ENCODE data around the gene HDAC1. TPM values are rescaled to one million over a fixed set of nuclear protein-coding genes. Genes with fewer than 3 reads are reported as not detected.

HDAC1 gene
- total and polyA plus RNA-seq, 2 donors (not counting 1 experiment from before 2014, with no cell fraction given): 100 to 159 TPM

DNA sequence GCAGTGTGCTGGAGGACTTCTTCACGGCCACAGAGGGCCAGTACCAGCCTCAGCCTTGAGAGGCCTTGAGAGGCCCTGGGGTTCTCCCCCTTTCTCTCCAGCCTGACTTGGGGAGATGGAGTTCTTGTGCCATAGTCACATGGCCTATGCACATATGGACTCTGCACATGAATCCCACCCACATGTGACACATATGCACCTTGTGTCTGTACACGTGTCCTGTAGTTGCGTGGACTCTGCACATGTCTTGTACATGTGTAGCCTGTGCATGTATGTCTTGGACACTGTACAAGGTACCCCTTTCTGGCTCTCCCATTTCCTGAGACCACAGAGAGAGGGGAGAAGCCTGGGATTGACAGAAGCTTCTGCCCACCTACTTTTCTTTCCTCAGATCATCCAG, 6.2 kb upstream of the HDAC1 start:
- H3K36me3 ChIP-seq (ENCODE audit: control insufficient read depth, insufficient read depth, low read length): no peaks in the 10 kb centered on the region
- no peaks in the 10 kb centered on the region for H3K79me2 ChIP-seq (ENCODE audit: control insufficient read depth, insufficient read depth, low read length)
- no peaks in the 10 kb centered on the region for H3K4me1 ChIP-seq (ENCODE audit: control insufficient read depth, extremely low read depth, insufficient read depth, low read length)
- H3K9me3 ChIP-seq (ENCODE audit: control insufficient read depth, insufficient read depth, low read depth, low read length): no peaks in the 10 kb centered on the region
- TF ChIP-seq, protein P1, sequence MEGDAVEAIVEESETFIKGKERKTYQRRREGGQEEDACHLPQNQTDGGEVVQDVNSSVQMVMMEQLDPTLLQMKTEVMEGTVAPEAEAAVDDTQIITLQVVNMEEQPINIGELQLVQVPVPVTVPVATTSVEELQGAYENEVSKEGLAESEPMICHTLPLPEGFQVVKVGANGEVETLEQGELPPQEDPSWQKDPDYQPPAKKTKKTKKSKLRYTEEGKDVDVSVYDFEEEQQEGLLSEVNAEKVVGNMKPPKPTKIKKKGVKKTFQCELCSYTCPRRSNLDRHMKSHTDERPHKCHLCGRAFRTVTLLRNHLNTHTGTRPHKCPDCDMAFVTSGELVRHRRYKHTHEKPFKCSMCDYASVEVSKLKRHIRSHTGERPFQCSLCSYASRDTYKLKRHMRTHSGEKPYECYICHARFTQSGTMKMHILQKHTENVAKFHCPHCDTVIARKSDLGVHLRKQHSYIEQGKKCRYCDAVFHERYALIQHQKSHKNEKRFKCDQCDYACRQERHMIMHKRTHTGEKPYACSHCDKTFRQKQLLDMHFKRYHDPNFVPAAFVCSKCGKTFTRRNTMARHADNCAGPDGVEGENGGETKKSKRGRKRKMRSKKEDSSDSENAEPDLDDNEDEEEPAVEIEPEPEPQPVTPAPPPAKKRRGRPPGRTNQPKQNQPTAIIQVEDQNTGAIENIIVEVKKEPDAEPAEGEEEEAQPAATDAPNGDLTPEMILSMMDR (conservative IDR thresholded peaks at IDR 0.05 in 1 of 2, IDR thresholded peaks at IDR 0.05 in 1 of 2; ENCODE audit: low read depth in 1 of 2, low read length in 2 of 2): no peak
- TF ChIP-seq EZH2 (IDR thresholded peaks at IDR 0.05; ENCODE audit: low read length, missing control alignments): no peak
- H4K20me1 ChIP-seq (ENCODE audit: control insufficient read depth, extremely low read depth, insufficient read depth, low read length): no peaks in the 10 kb centered on the region
- H3K4me2 ChIP-seq (ENCODE audit: extremely low read depth, insufficient read depth, low read length): no peak overlapping the region
- no peak overlapping the region for H3K27ac ChIP-seq (ENCODE audit: insufficient read depth, low read length)
- no peak overlapping the region for H3K9ac ChIP-seq (ENCODE audit: insufficient read depth, low read length)
- no peaks in the 10 kb centered on the region for H3K27me3 ChIP-seq (ENCODE audit: control insufficient read depth, insufficient read depth, low read length)
- no peak overlapping the region for H3K4me3 ChIP-seq (replicated peaks in 1 of 4; ENCODE audit: control extremely low read depth in 1 of 4, insufficient read depth in 1 of 4, low read depth in 3 of 4, low read length in 4 of 4)
- DNase-seq (ENCODE audit: low read depth in 2 of 2): no peak
- no peak overlapping the region for H2AFZ ChIP-seq (ENCODE audit: low read length)

DNA sequence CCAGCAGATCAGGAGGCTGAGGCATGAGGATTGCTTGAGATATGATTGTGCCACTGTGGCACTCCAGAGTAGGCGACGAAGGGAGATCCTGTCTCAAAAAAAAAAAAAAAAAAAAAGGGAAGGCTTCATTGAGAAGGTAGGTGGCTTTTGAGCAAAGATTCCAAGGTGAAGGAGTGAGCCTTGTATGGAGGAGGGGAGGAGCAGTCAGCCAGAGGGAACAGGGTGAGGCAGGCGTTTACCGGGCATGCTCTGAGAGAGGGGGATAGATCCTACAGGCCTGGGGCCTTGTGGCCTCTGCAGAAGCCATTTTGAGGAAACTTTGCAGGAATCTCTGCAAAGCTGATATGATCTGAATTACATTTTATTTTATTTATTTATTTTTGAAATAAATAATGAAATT, 5.1 kb upstream of the HDAC1 start:
- Histone ChIP-seq H3K4me2 (ENCODE audit: extremely low read depth, insufficient read depth, low read length) (no peak overlapping the region), H4K20me1 (ENCODE audit: control insufficient read depth, extremely low read depth, insufficient read depth, low read length) (no peaks in the 10 kb centered on the region), H3K4me3 (replicated peaks in 1 of 4; ENCODE audit: control extremely low read depth in 1 of 4, insufficient read depth in 1 of 4, low read depth in 3 of 4, low read length in 4 of 4) (no peak overlapping the region), H3K27me3 (ENCODE audit: control insufficient read depth, insufficient read depth, low read length) (no peaks in the 10 kb centered on the region), H3K27ac (ENCODE audit: insufficient read depth, low read length) (no peak overlapping the region), H3K4me1 (ENCODE audit: control insufficient read depth, extremely low read depth, insufficient read depth, low read length) (no peaks in the 10 kb centered on the region), H2AFZ (ENCODE audit: low read length) (no peak overlapping the region), H3K36me3 (ENCODE audit: control insufficient read depth, insufficient read depth, low read length) (no peaks in the 10 kb centered on the region), H3K9ac (ENCODE audit: insufficient read depth, low read length) (no peak overlapping the region), H3K79me2 (ENCODE audit: control insufficient read depth, insufficient read depth, low read length) (no peaks in the 10 kb centered on the region), H3K9me3 (ENCODE audit: control insufficient read depth, insufficient read depth, low read depth, low read length) (no peaks in the 10 kb centered on the region)
- DNase-seq (ENCODE audit: low read depth in 2 of 2): no peak
- TF ChIP-seq EZH2 (IDR thresholded peaks at IDR 0.05; ENCODE audit: low read length, missing control alignments): no peak
- TF ChIP-seq, protein P1 (conservative IDR thresholded peaks at IDR 0.05 in 1 of 2, IDR thresholded peaks at IDR 0.05 in 1 of 2; ENCODE audit: low read depth in 1 of 2, low read length in 2 of 2): no peak

DNA sequence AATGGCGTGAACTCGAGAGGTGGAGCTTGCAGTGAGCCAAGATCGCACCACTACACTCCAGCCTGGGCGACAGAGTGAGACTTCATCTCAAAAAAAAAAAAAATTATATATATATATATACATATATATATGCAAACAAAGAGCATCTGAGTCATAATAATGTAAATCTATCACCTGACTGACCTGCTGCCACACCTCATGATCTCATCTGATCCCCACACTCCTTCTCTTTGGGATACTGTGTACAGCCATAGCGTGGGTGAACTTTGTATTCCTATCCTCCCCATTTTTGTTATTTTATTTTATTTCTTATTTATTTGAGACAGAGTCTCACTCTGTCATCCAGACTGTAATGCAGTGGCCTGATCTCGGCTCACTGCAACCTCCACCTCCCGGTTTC, 2.6 kb upstream of the HDAC1 start:
- Histone ChIP-seq H3K36me3 (ENCODE audit: control insufficient read depth, insufficient read depth, low read length) (no peaks in the 10 kb centered on the region), H3K4me3 (replicated peaks in 1 of 4; ENCODE audit: control extremely low read depth in 1 of 4, insufficient read depth in 1 of 4, low read depth in 3 of 4, low read length in 4 of 4) (no peak overlapping the region), H4K20me1 (ENCODE audit: control insufficient read depth, extremely low read depth, insufficient read depth, low read length) (no peaks in the 10 kb centered on the region), H2AFZ (ENCODE audit: low read length) (no peak overlapping the region), H3K9me3 (ENCODE audit: control insufficient read depth, insufficient read depth, low read depth, low read length) (no peaks in the 10 kb centered on the region), H3K9ac (ENCODE audit: insufficient read depth, low read length) (no peak overlapping the region), H3K27me3 (ENCODE audit: control insufficient read depth, insufficient read depth, low read length) (no peaks in the 10 kb centered on the region), H3K4me2 (ENCODE audit: extremely low read depth, insufficient read depth, low read length) (no peak overlapping the region), H3K27ac (ENCODE audit: insufficient read depth, low read length) (no peak overlapping the region), H3K4me1 (ENCODE audit: control insufficient read depth, extremely low read depth, insufficient read depth, low read length) (no peaks in the 10 kb centered on the region), H3K79me2 (ENCODE audit: control insufficient read depth, insufficient read depth, low read length) (peaks cover 18% of the 10 kb centered on the region)
- TF ChIP-seq EZH2 (IDR thresholded peaks at IDR 0.05; ENCODE audit: low read length, missing control alignments): no peak
- TF ChIP-seq, protein P1 (conservative IDR thresholded peaks at IDR 0.05 in 1 of 2, IDR thresholded peaks at IDR 0.05 in 1 of 2; ENCODE audit: low read depth in 1 of 2, low read length in 2 of 2): no peak
- no peak for DNase-seq (ENCODE audit: low read depth in 2 of 2)

Measured in fibroblast of lung (primary cell).